ENCODE measurements around the gene CUBN. TPM values are rescaled to one million over a fixed set of nuclear protein-coding genes. Genes with fewer than 3 reads are reported as not detected.

Gene CUBN
- total RNA-seq, 1 experiment from 2014 or later: 1.7 TPM

DNA sequence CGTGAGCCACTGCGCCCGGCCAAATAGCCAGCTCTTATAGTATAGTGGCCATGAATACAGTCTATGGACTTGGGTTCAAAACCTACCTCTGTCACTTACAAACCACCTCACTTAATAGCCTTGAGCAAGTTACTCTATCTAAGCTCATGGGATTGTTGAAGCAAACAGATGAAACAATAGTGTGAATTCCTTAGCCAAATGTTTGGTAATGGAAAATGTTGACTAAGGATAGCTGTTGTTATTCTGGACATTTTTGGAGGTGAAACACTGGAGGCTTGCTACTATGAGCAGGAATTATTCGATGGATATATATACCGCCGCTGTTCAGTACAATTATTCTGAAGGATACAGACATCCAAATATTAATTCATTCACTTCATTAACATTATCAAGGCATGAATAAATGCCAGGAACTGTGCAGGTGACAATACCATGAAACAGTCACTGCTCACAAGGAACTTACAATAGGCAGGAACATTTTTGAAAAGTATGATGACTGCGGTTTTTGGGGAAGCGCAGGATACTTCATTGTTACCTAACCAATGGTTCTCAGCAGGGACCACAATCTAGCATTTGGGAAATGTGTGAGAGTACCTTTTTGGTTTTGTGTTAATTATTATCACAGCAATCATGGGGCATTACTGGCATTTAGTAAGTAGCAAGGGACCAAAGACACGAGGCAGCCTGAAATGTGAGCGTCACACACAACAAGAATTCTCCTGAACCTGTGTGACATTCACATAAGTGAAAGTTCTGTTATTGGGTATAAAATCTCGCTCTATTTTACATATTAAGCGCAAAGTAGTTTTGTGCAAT, 55.7 kb downstream of the CUBN start:
- no peak for DNase-seq (ENCODE audit: low read depth)

GRCh38 chr10:17068953-17069352, 60.7 kb downstream of the CUBN start:
- DNase-seq (ENCODE audit: low read depth): no peak

DNA sequence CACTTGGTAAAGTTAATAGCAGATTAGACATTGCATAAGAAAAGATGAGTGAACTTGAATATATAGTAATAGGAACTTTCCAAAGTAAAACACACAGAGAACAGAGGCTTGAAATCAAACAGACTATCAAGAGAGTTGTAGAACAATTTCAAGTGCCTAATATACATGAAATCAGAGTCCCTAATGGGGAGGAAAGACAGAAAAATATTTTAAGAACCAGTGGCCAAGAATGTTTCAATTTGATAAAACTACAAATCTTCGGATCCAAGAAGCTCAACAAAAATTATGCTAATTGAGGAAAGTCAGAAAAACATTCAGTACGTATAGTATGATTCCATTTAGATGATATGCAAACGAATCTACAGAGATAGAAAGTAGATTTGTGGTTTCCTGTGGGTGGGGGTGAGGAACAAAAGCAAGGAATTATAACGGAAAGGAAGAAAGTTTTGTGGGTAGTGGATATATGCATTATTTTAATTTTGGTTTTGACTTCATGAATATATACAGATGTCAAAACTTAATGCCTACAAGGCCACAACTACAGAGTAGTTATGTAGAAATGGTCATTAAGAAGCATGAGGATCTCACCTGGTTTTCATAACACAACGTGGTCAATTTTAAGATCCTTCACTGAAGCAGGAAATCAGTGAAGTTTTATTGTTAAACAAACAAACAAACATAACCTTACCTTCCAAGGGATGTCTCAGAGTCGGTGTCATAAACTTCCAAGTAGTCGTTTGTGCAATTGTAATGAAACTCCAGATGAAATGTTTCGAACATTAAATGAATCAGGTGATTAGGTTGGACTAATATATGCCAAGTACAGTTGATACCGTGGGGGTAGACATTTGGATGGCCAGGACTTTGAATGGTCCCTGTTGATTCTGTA, 62.0 kb downstream of the CUBN start:
- no peak for DNase-seq (ENCODE audit: low read depth)

DNA sequence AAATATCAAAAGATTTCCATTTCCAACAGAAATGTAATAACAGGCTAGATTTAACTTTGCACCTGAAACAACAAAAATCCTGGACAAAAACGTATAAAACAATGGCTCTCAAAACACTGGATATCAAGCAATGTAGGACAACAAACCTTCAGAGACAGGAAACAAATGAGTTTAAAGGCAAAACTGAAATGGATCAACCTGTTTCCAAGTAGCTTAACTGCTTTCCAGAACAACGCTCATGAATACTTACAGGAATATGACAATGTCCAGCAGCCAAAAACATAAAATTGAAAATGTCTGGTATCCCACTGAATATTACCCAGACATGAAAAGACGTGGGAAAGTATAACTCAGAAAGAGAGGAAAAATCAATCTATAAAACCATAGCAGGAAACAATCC, 62.8 kb downstream of the CUBN start:
- DNase-seq (ENCODE audit: low read depth): no peak

DNA sequence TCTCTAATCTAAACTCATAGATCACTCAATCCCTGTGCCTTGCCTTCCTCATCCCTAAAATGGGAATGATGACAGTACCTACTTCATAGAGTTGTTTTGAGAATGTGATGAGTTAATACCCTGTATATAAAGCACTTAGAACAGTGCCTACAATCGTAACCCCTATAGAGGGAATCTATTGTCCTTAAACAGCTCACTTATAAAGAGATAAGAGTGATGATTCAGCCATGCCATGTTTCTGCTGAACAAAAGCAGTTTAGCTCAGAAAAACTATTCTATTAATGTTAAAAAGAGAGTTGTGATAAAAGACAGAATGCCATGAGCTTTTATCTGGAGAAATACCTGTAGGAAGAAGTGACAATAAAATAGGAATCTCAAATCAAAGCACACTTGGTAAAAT, 63.6 kb downstream of the CUBN start:
- DNase-seq (ENCODE audit: low read depth): no peak

GRCh38 chr10:17065273-17065672, 64.3 kb downstream of the CUBN start:
- DNase-seq (ENCODE audit: low read depth): no peak

DNA sequence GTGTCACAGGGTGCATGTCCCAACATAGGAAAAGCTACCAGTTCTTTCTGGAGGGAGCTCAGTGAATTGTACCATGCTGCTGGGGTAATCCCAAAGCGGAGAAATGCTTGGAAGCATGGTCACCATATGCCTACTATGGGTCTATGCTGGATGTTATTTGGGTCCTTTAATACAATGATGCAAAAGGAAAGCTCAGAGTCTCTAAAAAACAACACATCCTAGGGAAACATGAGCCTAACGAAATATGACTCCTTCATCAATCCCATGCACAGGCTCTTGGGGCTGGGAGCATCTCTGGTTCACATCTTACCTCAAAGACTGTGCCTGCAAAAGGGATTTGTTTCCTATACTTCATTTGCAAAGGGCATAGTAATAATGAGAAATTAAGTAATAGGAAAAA, 65.2 kb downstream of the CUBN start:
- no peak for DNase-seq (ENCODE audit: low read depth)

DNA sequence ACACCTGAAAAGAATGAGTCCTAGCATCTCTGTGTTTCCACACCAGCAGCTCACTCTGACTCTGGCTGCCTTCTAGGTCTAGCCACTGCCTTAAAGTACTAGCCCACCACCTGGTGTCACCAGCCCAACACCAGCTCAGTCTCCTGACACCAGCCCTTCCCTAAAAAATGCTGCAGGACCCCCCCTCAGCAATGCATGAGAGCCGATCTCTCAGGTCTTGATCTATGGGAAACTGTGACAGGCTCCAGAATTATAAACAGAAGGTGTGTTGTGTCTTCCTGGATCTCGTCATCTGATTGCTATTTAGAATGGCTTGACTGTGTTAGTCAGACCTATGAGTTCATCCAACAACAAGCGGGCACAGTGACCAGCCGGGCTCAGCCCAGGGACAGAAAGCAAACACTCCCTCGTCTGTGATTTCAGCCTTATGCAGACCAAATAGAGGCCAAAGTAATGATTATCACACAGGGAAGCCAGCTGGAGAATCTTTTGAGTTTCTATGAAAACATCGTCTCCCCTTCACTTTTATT, 66.6 kb downstream of the CUBN start:
- peak; percentile 92 for DNase-seq (ENCODE audit: low read depth)

GRCh38 chr10:17062493-17062892, 67.1 kb downstream of the CUBN start:
- DNase-seq (ENCODE audit: low read depth): peak; percentile 81

- peak; percentile 64 for DNase-seq (ENCODE audit: low read depth)
Measured at GRCh38 chr10:17062009-17062408, 67.6 kb downstream of the CUBN start.

DNA sequence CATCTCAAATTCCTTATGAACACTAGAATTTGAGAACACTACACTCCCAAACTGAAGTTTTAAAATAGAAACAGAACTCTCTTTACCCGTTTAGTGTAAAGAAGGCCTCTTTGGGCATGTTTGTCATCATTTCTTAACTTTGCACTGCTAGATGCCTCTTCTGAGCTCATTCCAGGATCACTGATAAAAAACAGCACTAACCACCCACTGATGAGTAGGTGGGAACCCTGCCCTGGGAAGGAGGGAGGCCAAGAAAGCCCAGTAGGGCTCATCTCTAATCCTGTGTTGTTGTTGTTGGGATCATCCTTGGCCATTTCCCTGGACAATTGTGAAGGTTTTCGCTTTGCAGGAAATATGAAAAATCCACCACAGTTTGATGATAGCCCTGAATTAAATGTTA, 68.2 kb downstream of the CUBN start:
- DNase-seq (ENCODE audit: low read depth): no peak

GRCh38 chr10:17060289-17060688, 69.3 kb downstream of the CUBN start:
- DNase-seq (ENCODE audit: low read depth): no peak

- peak; percentile 85 for DNase-seq (ENCODE audit: low read depth)
Measured at GRCh38 chr10:17059197-17059688, 70.4 kb downstream of the CUBN start.

- no peak for DNase-seq (ENCODE audit: low read depth)
Measured at GRCh38 chr10:17058093-17058492, 71.5 kb downstream of the CUBN start.

DNA sequence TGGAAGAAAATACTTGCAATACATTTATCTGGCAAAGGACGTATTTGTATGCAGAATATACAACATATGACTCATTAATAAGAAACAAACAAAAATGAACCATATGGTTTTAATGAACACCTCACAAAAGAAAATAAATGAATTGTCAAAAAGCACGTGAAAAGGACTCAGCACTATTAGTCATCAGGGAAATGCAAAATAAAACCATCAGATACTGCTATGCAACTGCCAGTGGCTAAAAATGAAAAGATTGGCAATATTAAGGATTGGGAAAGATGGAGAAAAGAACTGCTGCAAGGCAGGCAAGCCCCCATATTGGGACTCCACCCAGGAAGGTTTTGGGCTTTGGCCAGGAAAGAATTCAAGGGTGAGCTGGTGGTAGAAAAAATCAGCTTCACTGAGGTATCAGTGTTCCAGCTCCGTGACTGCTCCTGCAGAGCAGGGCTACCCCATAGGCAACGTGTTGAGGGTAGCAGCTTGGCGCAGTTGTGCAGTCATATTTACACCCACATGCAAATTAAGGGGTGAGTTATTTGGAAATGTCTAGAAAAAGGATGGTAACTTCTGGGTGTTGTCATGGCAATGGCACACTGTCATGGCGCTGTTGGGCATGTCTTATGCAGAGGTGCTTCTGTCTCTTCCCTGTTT, 72.7 kb downstream of the CUBN start:
- DNase-seq (ENCODE audit: low read depth): no peak

- DNase-seq (ENCODE audit: low read depth): no peak
Measured at GRCh38 chr10:17053513-17053912, 76.1 kb downstream of the CUBN start.

GRCh38 chr10:17053061-17053460, 76.5 kb downstream of the CUBN start:
- DNase-seq (ENCODE audit: low read depth): no peak

DNA sequence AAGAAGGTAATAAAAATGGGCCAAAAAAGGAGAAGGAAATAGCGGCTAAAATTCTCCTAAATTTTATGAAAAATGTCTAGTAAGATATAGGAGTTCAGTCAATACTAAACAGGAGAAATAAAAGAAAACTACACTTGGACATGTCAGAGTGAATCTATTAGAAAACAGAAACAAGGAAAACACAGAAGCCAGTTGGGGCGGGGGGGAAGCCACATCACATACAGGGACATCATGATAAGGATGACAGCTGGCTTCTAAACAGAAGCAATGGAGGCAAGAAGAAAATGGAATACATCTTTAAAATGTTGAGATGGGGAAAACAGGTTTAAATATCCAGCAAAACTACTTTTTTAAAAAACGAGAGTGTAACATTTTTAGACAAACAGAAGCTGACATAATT, 77.8 kb downstream of the CUBN start:
- no peak for DNase-seq (ENCODE audit: low read depth)

- DNase-seq (ENCODE audit: low read depth): no peak
Measured at GRCh38 chr10:17049195-17049594, 80.4 kb downstream of the CUBN start.

- DNase-seq (ENCODE audit: low read depth): no peak
Measured at GRCh38 chr10:17047908-17048307, 81.7 kb downstream of the CUBN start.

DNA sequence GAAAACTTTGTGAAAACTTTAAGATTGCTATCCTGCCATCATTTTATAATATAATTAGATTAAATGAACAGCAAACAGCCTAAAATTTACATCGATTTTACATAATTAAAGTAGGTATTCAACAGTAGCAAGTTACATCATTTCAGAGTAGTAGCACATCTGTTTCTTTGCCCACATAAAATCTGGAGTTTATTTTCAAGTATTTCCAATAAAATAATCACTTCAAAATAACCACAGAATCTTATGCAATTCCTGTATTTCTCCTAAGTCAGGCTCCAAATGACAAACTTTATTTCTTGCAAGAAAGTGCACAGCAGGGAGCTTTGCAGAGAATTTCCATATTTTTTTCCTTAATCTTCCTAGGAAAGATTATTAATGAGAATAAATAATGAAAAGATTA, 82.6 kb downstream of the CUBN start:
- DNase-seq (ENCODE audit: low read depth): no peak

DNA sequence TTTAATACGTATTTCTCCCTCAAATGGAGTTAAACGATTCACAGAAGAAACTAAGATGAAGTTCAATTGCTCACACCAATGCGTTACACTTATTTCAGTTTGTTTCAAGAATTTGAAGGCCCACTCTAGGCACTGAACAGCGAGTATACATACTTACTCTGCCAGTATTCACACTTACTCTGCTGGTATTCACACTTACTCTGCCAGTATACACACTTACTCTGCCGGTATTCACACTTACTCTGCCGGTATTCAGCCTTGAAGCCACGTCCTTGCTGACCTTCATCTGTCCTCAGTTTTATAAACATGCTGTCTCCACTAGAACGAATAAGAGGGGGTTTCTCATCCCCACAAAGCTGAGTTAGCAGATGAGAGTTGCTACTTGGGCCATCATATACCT, 86.0 kb downstream of the CUBN start:
- DNase-seq (ENCODE audit: low read depth): no peak

Measured in Daoy (cell line).